A549 (cell line): ENCODE results near the gene BCL2L13. TPM values are rescaled to one million over a fixed set of nuclear protein-coding genes. Genes with fewer than 3 reads are reported as not detected.

ENCODE experiments used
- ATAC-seq, 2 experiments: fragments of 200-7000 bp in 1 of 2; fragments of >200 bp in 1 of 2; cut with Nextera tagmentation in 1 of 2; cut with Tn5 transposase in 1 of 2; 3 replicates each; pipeline versions ENCODE4 v1.8.0 to v1.9.1; 2018 to 2020; ENCODE audit warnings: mild to moderate bottlenecking in 1 of 2, moderate library complexity in 1 of 2
- CTCF ChIA-PET: fragments of 300-600 bp; sonication (Branson Sonifier 250); formaldehyde crosslinking; extraction: SDS; loops from one replicate; lab custom pipeline; 2021; ENCODE audit warnings: antibody characterized with exemption, inconsistent platforms; lab: Yijun Ruan, JAX
- POLR2A ChIA-PET: fragments of 350-600 bp; formaldehyde crosslinking; extraction: SDS; loops from one replicate; lab custom pipeline; 2021; ENCODE audit warnings: antibody characterized with exemption, inconsistent platforms; lab: Yijun Ruan, JAX
- DNase-seq, 2 experiments: peaks; one replicate each; pipeline versions ENCODE4 v3.0.0 to v3.0.0-alpha.2; 2011 to 2016; ENCODE audit warnings: low read depth in 1 of 2, low spot score in 1 of 2
- FAIRE-seq: peaks from 2 replicates; lab custom pipeline; 2011; peaks lifted over from hg19 to GRCh38; lab: Jason Lieb, UNC
- H3K27ac ChIP-seq, 2 experiments: fragments of >200 bp; sonication (Bioruptor Twin); formaldehyde crosslinking; 3 replicates each; pipeline ENCODE4 v1.5.1; 2016 to 2017
- H3K4me1 ChIP-seq: fragments of >200 bp; sonication (Bioruptor Twin); formaldehyde crosslinking; 3 replicates; pipeline ENCODE4 v1.6.1; 2016
- H3K4me2 ChIP-seq: fragments of >200 bp; sonication (Bioruptor Twin); formaldehyde crosslinking; 3 replicates; pipeline ENCODE4 v1.6.1; 2016
- H3K4me3 ChIP-seq: fragments of >200 bp; sonication (Bioruptor Twin); formaldehyde crosslinking; 3 replicates; pipeline ENCODE4 v1.5.1; 2016
- H3K9me3 ChIP-seq: fragments of >200 bp; sonication (Bioruptor Twin); formaldehyde crosslinking; 3 replicates; pipeline ENCODE4 v1.6.1; 2016
- CBX2 ChIP-seq: fragments of 200-600 bp; sonication (generic); IDR thresholded peaks from 2 replicates; pipeline ENCODE4 v1.6.1; 2016; ENCODE audit warnings: low read depth, mild to moderate bottlenecking, borderline replicate concordance
- CBX8 ChIP-seq: fragments of 200-600 bp; sonication (generic); IDR thresholded peaks from 2 replicates; pipeline ENCODE4 v1.6.1; 2016
- CHD2 ChIP-seq: fragments of 150-350 bp; IDR thresholded peaks from 2 replicates; pipeline ENCODE4 v1.6.1; 2014; ENCODE audit warnings: low read length; ENCODE audit not compliant: partially characterized antibody
- EHMT2 ChIP-seq: fragments of 200-600 bp; sonication (generic); IDR thresholded peaks from 2 replicates; pipeline ENCODE4 v1.6.1; 2016; ENCODE audit warnings: antibody characterized with exemption, low read depth, mild to moderate bottlenecking, moderate library complexity
- EP300 ChIP-seq, 2 experiments: fragments of >200 bp; sonication (Bioruptor Twin); formaldehyde crosslinking; IDR thresholded peaks; 2 replicates in 1 of 2; 3 replicates in 1 of 2; pipeline ENCODE4 v1.6.1; 2016 to 2017
- ESRRA ChIP-seq: fragments of 150-350 bp; IDR thresholded peaks from 2 replicates; pipeline ENCODE4 v1.6.1; 2014; ENCODE audit warnings: mild to moderate bottlenecking, low read length, borderline replicate concordance
- FOXS1 ChIP-seq: fragments of 250-450 bp; sonication (Bioruptor Pico); IDR thresholded peaks from 2 replicates; pipeline ENCODE4 v1.5.0; 2020; ENCODE audit warnings: mild to moderate bottlenecking, moderate library complexity
- GATA3 ChIP-seq: IDR thresholded peaks from 2 replicates; pipeline ENCODE4 v1.6.1; 2012; ENCODE audit warnings: borderline replicate concordance
- HDAC2 ChIP-seq: fragments of 200-600 bp; sonication (generic); IDR thresholded peaks from 2 replicates; pipeline ENCODE4 v1.6.1; 2016
- HEYL ChIP-seq: fragments of 250-450 bp; sonication (Bioruptor Pico); IDR thresholded peaks from 2 replicates; pipeline ENCODE4 v1.8.0; 2021; ENCODE audit warnings: mild to moderate bottlenecking, moderate library complexity
- HOXB5 ChIP-seq: fragments of 250-450 bp; sonication (Bioruptor Pico); IDR thresholded peaks from 2 replicates; pipeline ENCODE4 v1.5.0; 2020; ENCODE audit warnings: mild to moderate bottlenecking, moderate library complexity
- JUN ChIP-seq, 2 experiments: fragments of >200 bp; sonication (Bioruptor Twin); formaldehyde crosslinking; IDR thresholded peaks; 2 replicates in 1 of 2; 3 replicates in 1 of 2; pipeline ENCODE4 v1.6.1; 2016 to 2017
- KDM1A ChIP-seq: fragments of 200-600 bp; sonication (generic); IDR thresholded peaks from 2 replicates; pipeline ENCODE4 v1.6.1; 2016; ENCODE audit warnings: low read depth, mild to moderate bottlenecking
- NFE2L2 ChIP-seq: fragments of 150-350 bp; conservative IDR thresholded peaks from 2 replicates; pipeline ENCODE4 v1.6.1; 2014; ENCODE audit warnings: low read length
- NPAS2 ChIP-seq: fragments of 250-450 bp; sonication (Bioruptor Pico); IDR thresholded peaks from 2 replicates; pipeline ENCODE4 v1.8.0; 2022; ENCODE audit warnings: mild to moderate bottlenecking, moderate library complexity, borderline replicate concordance
- POLR2A ChIP-seq: IDR thresholded peaks from 2 replicates; pipeline ENCODE4 v1.6.1; 2012; ENCODE audit warnings: mild to moderate bottlenecking, low read length
- REST ChIP-seq: fragments of 200-600 bp; sonication (generic); IDR thresholded peaks from 2 replicates; pipeline ENCODE4 v1.6.1; 2016; ENCODE audit warnings: antibody characterized with exemption, mild to moderate bottlenecking, moderate library complexity
- SREBF2 ChIP-seq: fragments of 450-650 bp; IDR thresholded peaks from 2 replicates; pipeline ENCODE4 v1.6.1; 2014; ENCODE audit warnings: mild to moderate bottlenecking, moderate library complexity
- TP53 ChIP-seq: fragments of 250-450 bp; sonication (Bioruptor Pico); IDR thresholded peaks from 2 replicates; pipeline ENCODE4 v1.5.0; 2021; ENCODE audit warnings: mild to moderate bottlenecking, moderate library complexity
- ZFP36 ChIP-seq: fragments of 450-650 bp; IDR thresholded peaks from 2 replicates; pipeline ENCODE4 v1.6.1; 2014; ENCODE audit warnings: borderline replicate concordance; ENCODE audit not compliant: partially characterized antibody
- ZSCAN20 ChIP-seq: fragments of 250-450 bp; sonication (Bioruptor Pico); IDR thresholded peaks from 2 replicates; pipeline ENCODE4 v1.8.0; 2022; ENCODE audit warnings: mild to moderate bottlenecking, moderate library complexity
- WGBS: methylation state at CpG from one replicate; pipeline ENCODE4 v1.1.6; 2017; ENCODE audit errors: missing lambda C conversion rate; 5-methylcytosine and 5-hydroxymethylcytosine counted together
- polyA plus RNA-seq, 4 experiments: library from polyadenylated mRNA; depleted of rRNA in 3 of 4; stranded (reverse); fragments of >200 nt; fragmentation: RNase III in 1 of 4; extraction: RNeasy Plus Mini Kit Qiagen cat#74134 plus additional on column Dnase treatment in 1 of 4; gene quantifications; 2 replicates in 3 of 4; 3 replicates in 1 of 4; pipeline ENCODE4 v1.2.3, GENCODE V29; 2011 to 2017
- TF ChIP-seq, protein P1 (sequence below): fragments of 250-450 bp; sonication (Bioruptor Pico); IDR thresholded peaks from 2 replicates; pipeline ENCODE4 v1.5.0; 2021; ENCODE audit warnings: mild to moderate bottlenecking, moderate library complexity, borderline replicate concordance
- TF ChIP-seq, protein P2 (sequence below): IDR thresholded peaks from 2 replicates; pipeline ENCODE4 v1.6.1; 2012
- TF ChIP-seq, protein P3 (sequence below): fragments of >200 bp; sonication (Bioruptor Twin); formaldehyde crosslinking; IDR thresholded peaks from 3 replicates; pipeline ENCODE4 v1.6.1; 2016

BCL2L13 gene
- polyA plus RNA-seq, 2 of the 4 experiments (the other 2 are of a cell fraction), result 36.9 to 44.9 TPM

DNA sequence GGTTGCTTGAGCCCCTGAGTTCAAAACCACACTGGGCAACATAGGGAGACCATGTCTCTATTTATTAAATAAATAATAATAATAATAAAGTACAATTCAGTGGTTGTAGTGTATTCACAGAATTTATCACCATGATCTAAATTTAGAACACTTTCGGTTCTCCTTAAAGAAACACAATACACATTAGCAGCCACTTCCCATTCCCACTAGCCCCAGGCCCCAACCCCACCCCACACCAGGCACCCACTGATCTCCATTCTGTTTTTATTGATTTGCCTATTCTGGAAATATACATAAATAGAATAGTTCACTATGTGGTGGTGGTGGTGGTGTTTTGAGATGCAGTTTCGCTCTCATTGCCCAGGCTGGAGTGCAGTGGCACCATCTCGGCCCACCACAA is 45.7 kb downstream of the BCL2L13 start:
- ATAC-seq (no peak), FAIRE-seq (no peak), DNase-seq (no peak)
- H3K4me1 ChIP-seq, result no peaks in the 10 kb centered on the region
- 87% methylated on average over 3 of the region's 3 CpGs for WGBS
- no peak overlapping the region for H3K27ac ChIP-seq
- no peak for TF ChIP-seq CBX2
- no peak for TF ChIP-seq ESRRA
- TF ChIP-seq POLR2A, result no peak
- TF ChIP-seq FOXS1, result no peak
- TF ChIP-seq, protein P1, sequence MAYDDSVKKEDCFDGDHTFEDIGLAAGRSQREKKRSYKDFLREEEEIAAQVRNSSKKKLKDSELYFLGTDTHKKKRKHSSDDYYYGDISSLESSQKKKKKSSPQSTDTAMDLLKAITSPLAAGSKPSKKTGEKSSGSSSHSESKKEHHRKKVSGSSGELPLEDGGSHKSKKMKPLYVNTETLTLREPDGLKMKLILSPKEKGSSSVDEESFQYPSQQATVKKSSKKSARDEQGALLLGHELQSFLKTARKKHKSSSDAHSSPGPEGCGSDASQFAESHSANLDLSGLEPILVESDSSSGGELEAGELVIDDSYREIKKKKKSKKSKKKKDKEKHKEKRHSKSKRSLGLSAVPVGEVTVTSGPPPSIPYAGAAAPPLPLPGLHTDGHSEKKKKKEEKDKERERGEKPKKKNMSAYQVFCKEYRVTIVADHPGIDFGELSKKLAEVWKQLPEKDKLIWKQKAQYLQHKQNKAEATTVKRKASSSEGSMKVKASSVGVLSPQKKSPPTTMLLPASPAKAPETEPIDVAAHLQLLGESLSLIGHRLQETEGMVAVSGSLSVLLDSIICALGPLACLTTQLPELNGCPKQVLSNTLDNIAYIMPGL, result no peak
- no peak for TF ChIP-seq EHMT2
- TF ChIP-seq ZFP36, result no peak
- TF ChIP-seq JUN (IDR thresholded peaks at IDR 0.05), result no peak
- no peak for TF ChIP-seq REST
- no peak for TF ChIP-seq CBX8
- no peak for TF ChIP-seq KDM1A
- no peak for TF ChIP-seq HOXB5 (CRISPR knock-in tag)
- TF ChIP-seq, protein P2, sequence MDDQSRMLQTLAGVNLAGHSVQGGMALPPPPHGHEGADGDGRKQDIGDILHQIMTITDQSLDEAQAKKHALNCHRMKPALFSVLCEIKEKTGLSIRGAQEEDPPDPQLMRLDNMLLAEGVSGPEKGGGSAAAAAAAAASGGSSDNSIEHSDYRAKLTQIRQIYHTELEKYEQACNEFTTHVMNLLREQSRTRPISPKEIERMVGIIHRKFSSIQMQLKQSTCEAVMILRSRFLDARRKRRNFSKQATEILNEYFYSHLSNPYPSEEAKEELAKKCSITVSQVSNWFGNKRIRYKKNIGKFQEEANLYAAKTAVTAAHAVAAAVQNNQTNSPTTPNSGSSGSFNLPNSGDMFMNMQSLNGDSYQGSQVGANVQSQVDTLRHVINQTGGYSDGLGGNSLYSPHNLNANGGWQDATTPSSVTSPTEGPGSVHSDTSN, result no peak
- TF ChIP-seq NPAS2 (CRISPR knock-in tag), result no peak
- no peak for TF ChIP-seq CHD2
- no peak for TF ChIP-seq HDAC2
- ChIA-PET POLR2A (no interaction called here), CTCF (no interaction called here)
- H3K9me3 ChIP-seq, result no peaks in the 10 kb centered on the region
- H3K4me2 ChIP-seq, result no peak overlapping the region
- no peak overlapping the region for H3K4me3 ChIP-seq

GRCh38 chr22:17692841-17693240 is 54.3 kb downstream of the BCL2L13 start:
- no peaks in the 10 kb centered on the region for H3K9me3 ChIP-seq
- no peak overlapping the region for H3K4me3 ChIP-seq
- ATAC-seq (no peak), FAIRE-seq (no peak), DNase-seq (no peak)
- no peaks in the 10 kb centered on the region for H3K4me1 ChIP-seq
- no peak overlapping the region for H3K27ac ChIP-seq
- 80% methylated on average over 4 of the region's 4 CpGs for WGBS
- ChIA-PET CTCF (interaction anchor here (0.9 to 1.6 kb wide), 2 partner anchors 11 to 14 kb away, joined by 3 to 4 read pairs; no protein-coding TSS in a partner anchor), POLR2A (no interaction called here)
- TF ChIP-seq EP300 (IDR thresholded peaks at IDR 0.05), result no peak
- TF ChIP-seq, protein P1, result no peak
- no peak for TF ChIP-seq GATA3
- TF ChIP-seq SREBF2, result no peak
- no peak for TF ChIP-seq HEYL (CRISPR knock-in tag)
- no peak for TF ChIP-seq REST
- TF ChIP-seq TP53 (CRISPR knock-in tag), result no peak
- no peak for TF ChIP-seq ZSCAN20 (CRISPR knock-in tag)
- TF ChIP-seq NFE2L2, result no peak
- TF ChIP-seq, protein P3, sequence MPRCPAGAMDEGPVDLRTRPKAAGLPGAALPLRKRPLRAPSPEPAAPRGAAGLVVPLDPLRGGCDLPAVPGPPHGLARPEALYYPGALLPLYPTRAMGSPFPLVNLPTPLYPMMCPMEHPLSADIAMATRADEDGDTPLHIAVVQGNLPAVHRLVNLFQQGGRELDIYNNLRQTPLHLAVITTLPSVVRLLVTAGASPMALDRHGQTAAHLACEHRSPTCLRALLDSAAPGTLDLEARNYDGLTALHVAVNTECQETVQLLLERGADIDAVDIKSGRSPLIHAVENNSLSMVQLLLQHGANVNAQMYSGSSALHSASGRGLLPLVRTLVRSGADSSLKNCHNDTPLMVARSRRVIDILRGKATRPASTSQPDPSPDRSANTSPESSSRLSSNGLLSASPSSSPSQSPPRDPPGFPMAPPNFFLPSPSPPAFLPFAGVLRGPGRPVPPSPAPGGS, result no peak
- H3K4me2 ChIP-seq, result no peak overlapping the region
